HG03520 (cell line): ENCODE results near the gene CLASP1.
"Not testable (repeated sequence)": the region's sequence is repeated elsewhere in the genome, so short reads cannot be mapped to it uniquely, and the experiment has no call there.

Source experiments
- ATAC-seq: cut with Tn5 transposase; IDR thresholded peaks from one replicate; pipeline ENCODE4 v1.9.1; 2021; ENCODE audit warnings: mild to moderate bottlenecking, moderate library complexity; ENCODE audit not compliant: unreplicated experiment

CLASP1 gene

GRCh38 chr2:121626777-121627524 is 22.3 kb downstream of the CLASP1 start:
- no peak for ATAC-seq

- ATAC-seq: no peak
Measured at GRCh38 chr2:121625953-121626352, 23.3 kb downstream of the CLASP1 start.

- no peak for ATAC-seq
Measured at GRCh38 chr2:121617042-121617599, 32.1 kb downstream of the CLASP1 start.

- no peak for ATAC-seq
Measured at GRCh38 chr2:121613774-121614173, 35.5 kb downstream of the CLASP1 start.

GRCh38 chr2:121613152-121613551 is 36.1 kb downstream of the CLASP1 start:
- ATAC-seq: no peak

GRCh38 chr2:121611730-121612705 is 37.2 kb downstream of the CLASP1 start:
- no peak for ATAC-seq

GRCh38 chr2:121611048-121611649 is 38.1 kb downstream of the CLASP1 start:
- ATAC-seq: not testable (repeated sequence)

- ATAC-seq: not testable (repeated sequence)
Measured at GRCh38 chr2:121610487-121610874, 38.8 kb downstream of the CLASP1 start.

GRCh38 chr2:121608967-121609366 is 40.3 kb downstream of the CLASP1 start:
- ATAC-seq: no peak

GRCh38 chr2:121608367-121608766 is 40.9 kb downstream of the CLASP1 start:
- ATAC-seq: no peak

GRCh38 chr2:121605820-121606733 is 43.2 kb downstream of the CLASP1 start:
- ATAC-seq: no peak

GRCh38 chr2:121603185-121603584 is 46.1 kb downstream of the CLASP1 start:
- no peak for ATAC-seq

- peak; percentile 70 for ATAC-seq
Measured at GRCh38 chr2:121599963-121600651, 49.2 kb downstream of the CLASP1 start.

- no peak for ATAC-seq
Measured at GRCh38 chr2:121598087-121598486, 51.2 kb downstream of the CLASP1 start.

- ATAC-seq: no peak
Measured at GRCh38 chr2:121596221-121597080, 52.8 kb downstream of the CLASP1 start.

- no peak for ATAC-seq
Measured at GRCh38 chr2:121595012-121595891, 54.0 kb downstream of the CLASP1 start.

- ATAC-seq: no peak
Measured at GRCh38 chr2:121591199-121591598, 58.1 kb downstream of the CLASP1 start.

- no peak for ATAC-seq
Measured at GRCh38 chr2:121588357-121588756, 60.9 kb downstream of the CLASP1 start.
